CMK (cell line): ENCODE measurements around the gene ADAD2.

Experiments
- DNase-seq: peaks from one replicate; pipeline ENCODE4 v3.0.0-alpha.2; 2010; ENCODE audit warnings: low read depth

The ADAD2 gene

DNA sequence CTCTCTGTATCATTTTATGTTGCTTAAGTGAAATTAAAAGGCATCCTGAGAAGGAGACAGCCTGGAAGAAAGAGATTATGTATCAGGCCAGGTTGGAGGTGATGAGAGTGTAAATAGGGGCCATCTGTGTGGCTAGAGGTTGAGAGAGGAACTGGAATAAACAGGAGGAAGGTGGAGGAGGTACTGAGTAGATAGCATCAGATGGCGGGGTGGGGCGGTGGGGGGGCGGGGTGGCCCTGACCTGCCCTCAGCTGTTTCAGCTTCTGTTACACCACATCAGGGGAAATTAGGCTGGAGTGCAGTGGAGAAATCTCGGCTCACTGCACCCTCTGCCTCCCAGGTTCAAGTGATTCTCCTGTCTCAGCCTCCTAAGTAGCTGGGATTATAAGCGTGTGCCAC, 55.7 kb downstream of the ADAD2 start:
- no peak for DNase-seq
